HepG2 (cell line): ENCODE data around the gene POLN. TPM values are rescaled to one million over a fixed set of nuclear protein-coding genes. Genes with fewer than 3 reads are reported as not detected.

Source experiments
- GRHL1 ChIP-seq: sonication (generic); formaldehyde crosslinking; conservative IDR thresholded peaks from 2 replicates; pipeline ENCODE4 v1.8.0; 2022; ENCODE audit warnings: missing genetic modification reagents
- HBP1 ChIP-seq: IDR thresholded peaks from 2 replicates; pipeline ENCODE4 v1.6.1; 2016; ENCODE audit warnings: low read depth, control low read depth
- HNRNPH1 ChIP-seq: fragments of 200-400 bp; formaldehyde crosslinking; optimal IDR thresholded peaks from 2 replicates; pipeline ENCODE3; 2017; ENCODE audit warnings: mild to moderate bottlenecking, low read depth, low read length
- KAT7 ChIP-seq: IDR thresholded peaks from 2 replicates; pipeline ENCODE4 v1.6.1; 2018; ENCODE audit warnings: borderline replicate concordance, missing compliant biosample characterization
- U2AF2 ChIP-seq: fragments of 200-400 bp; formaldehyde crosslinking; IDR thresholded peaks from 2 replicates; pipeline ENCODE4 v1.6.1; 2017; ENCODE audit warnings: low read depth, mild to moderate bottlenecking, low read length
- USF2 ChIP-seq, 2 experiments: sonication (generic) in 1 of 2; formaldehyde crosslinking in 1 of 2; IDR thresholded peaks; 2 replicates each; pipeline versions ENCODE4 v1.5.1 to v1.6.1; 2011 to 2020; ENCODE audit warnings: borderline replicate concordance in 1 of 2, low read depth in 1 of 2, low read length in 1 of 2, mild to moderate bottlenecking in 1 of 2, missing genetic modification reagents in 1 of 2, moderate library complexity in 1 of 2
- ZNF225 ChIP-seq: sonication (generic); formaldehyde crosslinking; IDR thresholded peaks from 2 replicates; pipeline ENCODE4 v1.4.0; 2020; ENCODE audit warnings: mild to moderate bottlenecking, missing genetic modification reagents
- ZNF350 ChIP-seq: sonication (generic); formaldehyde crosslinking; IDR thresholded peaks from 2 replicates; pipeline ENCODE4 v1.4.0; 2020; ENCODE audit warnings: mild to moderate bottlenecking, low read depth, missing genetic modification reagents, borderline replicate concordance
- polyA plus RNA-seq, 8 experiments: library from polyadenylated mRNA; depleted of rRNA in 3 of 8; stranded (reverse) in 7 of 8; unstranded in 1 of 8; fragments of >200 nt; fragmentation: Illumina TruSeq in 4 of 8; extraction: Trizol in 4 of 8; gene quantifications; 2 replicates each; pipeline versions ENCODE4 v1.2.1 to v1.2.3, GENCODE V29; 2011 to 2016; ENCODE audit warnings: low read depth in 4 of 8, missing spikeins in 1 of 8, mixed read lengths in 1 of 8; ENCODE audit not compliant: insufficient read depth in 1 of 8
- total RNA-seq, 5 experiments: library from RNA; depleted of rRNA; stranded (reverse); fragments of >200 nt; fragmentation: Illumina TruSeq; extraction: Trizol; gene quantifications; 2 replicates each; pipeline ENCODE4 v1.2.3, GENCODE V29; 2016; ENCODE audit warnings: low read depth in 1 of 5

Gene POLN
- total and polyA plus RNA-seq, 2 of the 13 experiments (the other 11 are each of a cell fraction or from before 2014, with no cell fraction given): 0.93 to 1.5 TPM

GRCh38 chr4:2286904-2287593, 45.1 kb upstream of the POLN start (continued):
- TF ChIP-seq USF2 (IDR thresholded peaks at IDR 0.05; ENCODE audit: low read depth, low read length) (no peak), USF2 (CRISPR knock-in tag; IDR thresholded peaks at IDR 0.05; ENCODE audit: borderline replicate concordance) (no peak), GRHL1 (CRISPR knock-in tag) (no peak), ZNF225 (no peak), KAT7 (CRISPR knock-in tag) (no peak), U2AF2 (no peak), ZNF350 (no peak), HBP1 (CRISPR knock-in tag) (no peak), HNRNPH1 (no peak)
